T1000 (cell line): ENCODE data around the gene C21orf58.
A peak's percentile ranks its signal among the peaks of the same experiment; 100 is the strongest.
"Not testable (repeated sequence)": the region's sequence is repeated elsewhere in the genome, so short reads cannot be mapped to it uniquely, and the experiment has no call there.

Experiments
- DNase-seq: peaks from one replicate; lab custom pipeline; 2025; ENCODE audit warnings: mixed read lengths; lab: John Stamatoyannopoulos, UW

C21orf58 gene

DNA sequence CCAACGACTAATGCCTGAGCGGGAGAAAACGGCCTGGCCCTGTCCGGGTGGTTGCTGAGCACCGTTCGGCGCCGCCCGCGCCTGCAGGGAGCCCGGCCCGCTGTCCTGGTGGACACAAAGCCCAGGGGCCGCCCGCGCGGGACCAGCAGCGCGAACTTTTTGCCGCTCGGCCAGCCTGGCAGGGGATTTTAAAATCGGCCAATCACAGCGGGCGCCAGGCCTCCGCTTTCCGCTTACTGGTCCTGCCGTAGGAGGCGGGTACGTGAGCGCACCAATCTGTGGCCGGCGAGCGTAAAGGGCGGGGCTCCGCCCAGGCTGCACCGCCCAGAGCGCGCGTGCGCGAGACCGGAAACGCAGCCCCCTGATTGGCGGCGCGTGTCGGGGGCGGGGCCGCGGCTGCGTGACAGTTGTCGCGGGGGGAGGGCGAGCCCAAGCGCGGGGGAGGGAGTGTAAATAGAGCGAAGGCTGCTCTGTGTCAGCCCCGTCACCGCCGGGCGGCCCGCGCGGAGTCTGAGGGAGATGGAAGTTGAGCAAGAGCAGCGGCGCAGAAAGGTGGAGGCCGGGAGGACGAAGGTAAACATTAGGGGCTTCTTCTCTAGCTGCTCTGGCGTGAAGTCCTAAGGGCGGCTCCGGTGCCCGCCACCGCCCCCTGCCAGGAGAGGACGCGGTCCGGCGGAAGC is at the start of gene C21orf58, which contains the start of gene PCNT:
C21orf58 (minus strand) TSS at position 161 of the 680 bp plus-strand sequence. CDS start 1,132 bp downstream, outside the sequence.
PCNT (plus strand) TSS at position 447 of the 680 bp plus-strand sequence; CDS start at position 520, 73 bp downstream.
- peak; percentile 74 for DNase-seq

DNA sequence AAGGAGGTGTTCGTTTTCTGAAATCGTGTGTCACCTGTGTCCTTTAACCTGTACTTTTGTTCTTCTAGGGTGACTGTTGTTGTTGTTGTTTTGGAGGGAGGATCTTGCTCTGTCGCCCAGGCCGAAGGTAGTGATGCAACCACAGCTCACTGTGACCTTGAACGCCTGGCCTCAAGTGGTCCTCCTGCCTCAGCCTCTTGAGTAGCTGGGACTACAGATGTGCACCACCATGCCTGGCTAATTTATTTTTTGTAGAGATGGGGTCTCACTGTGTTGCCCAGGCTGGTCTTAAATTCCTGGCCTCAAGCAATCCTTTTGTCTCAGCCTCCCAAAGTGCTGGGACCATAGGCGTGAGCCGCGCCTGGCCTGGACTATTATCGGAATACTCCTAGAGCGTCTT is 49.3 kb upstream of the C21orf58 start:
- DNase-seq: not testable (repeated sequence)

DNA sequence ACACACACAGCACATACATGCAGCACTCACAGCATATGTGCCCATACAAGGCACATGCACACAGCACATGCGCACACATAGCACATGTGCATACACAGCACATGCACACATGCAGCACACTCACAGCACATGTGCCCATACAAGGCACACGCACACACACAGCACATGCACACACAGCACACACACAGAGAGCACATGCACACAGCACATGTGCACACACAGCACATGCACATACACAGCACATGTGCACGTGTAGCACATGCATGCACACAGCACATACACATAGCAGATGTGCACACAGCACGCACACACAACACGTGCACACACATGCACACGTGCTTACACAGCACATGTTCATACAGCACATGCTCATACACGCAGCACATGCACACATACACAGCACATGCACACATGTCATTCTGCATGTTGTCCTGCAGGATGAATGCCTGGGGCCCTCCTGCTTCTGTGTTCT is 48.4 kb upstream of the C21orf58 start:
- DNase-seq: no peak

DNA sequence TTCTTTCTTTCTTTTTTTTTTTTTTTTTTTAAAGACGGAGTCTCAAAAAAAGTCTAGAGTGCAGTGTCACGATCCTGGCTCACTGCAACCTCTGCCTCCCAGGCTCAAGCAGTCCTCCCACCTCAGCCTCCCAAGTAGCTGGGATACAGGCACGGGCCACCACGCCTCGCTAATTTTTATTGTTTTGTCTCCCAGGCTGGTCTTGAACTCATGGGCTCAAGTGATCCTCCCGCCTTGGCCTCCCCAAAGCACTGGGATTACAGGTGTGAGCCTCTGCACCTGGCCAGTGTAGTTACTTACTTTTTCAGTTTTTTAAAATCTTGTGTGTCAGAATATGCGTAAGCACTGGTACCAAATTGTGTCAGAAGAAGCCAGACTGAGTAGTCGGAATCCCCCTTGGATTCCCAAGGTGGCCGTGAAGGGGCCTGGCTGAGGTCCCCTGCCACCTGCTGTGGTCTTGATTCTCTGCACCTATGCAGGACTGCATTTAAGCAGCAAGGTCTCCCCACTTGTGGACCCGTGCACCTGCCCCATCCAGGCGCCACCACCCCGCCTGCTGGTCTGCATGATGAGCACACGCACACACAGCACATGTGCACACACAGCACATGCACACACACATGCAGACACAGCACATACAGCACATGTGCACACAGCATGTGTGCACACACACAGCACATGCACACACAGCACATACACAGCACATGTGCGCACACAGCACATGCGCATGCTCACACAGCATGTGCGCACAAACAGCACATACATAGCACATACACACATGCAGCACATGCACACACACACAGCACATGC is 47.7 kb upstream of the C21orf58 start:
- no peak for DNase-seq

DNA sequence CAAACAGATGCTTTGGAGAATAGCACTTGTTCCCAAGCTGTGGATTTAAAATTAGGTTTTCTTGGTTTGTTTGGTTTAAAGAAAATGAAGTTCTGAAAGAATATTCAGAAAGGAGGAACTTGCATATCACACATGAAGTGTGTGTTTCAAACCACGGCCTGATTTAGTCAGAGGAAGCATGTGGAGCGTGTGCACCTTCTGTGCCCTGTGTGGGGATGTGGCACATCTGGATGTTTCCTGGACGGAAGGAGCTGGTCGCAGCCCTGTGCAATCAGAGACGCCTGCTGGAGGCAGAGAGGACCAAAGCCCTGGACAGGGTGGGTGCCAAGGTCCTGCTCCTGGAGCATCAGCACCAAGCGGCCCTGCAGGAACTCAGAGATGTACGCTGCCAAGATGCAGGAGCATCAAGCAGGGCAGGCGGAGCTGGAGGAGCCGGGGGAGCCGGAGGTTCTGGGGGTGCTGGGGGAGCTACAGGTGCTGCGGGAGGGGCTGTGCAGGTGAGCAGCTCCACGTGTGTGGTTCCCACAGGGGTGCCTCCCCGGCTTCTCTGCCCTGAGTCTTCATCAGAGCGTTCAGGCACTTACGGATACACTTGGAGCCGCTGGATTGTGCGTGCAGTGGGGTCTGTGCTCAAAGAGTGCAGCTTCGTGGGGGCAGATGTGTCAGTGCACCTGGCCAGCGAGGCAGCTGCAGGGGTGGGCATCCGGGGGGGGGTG is 46.0 kb upstream of the C21orf58 start:
- no peak for DNase-seq

DNA sequence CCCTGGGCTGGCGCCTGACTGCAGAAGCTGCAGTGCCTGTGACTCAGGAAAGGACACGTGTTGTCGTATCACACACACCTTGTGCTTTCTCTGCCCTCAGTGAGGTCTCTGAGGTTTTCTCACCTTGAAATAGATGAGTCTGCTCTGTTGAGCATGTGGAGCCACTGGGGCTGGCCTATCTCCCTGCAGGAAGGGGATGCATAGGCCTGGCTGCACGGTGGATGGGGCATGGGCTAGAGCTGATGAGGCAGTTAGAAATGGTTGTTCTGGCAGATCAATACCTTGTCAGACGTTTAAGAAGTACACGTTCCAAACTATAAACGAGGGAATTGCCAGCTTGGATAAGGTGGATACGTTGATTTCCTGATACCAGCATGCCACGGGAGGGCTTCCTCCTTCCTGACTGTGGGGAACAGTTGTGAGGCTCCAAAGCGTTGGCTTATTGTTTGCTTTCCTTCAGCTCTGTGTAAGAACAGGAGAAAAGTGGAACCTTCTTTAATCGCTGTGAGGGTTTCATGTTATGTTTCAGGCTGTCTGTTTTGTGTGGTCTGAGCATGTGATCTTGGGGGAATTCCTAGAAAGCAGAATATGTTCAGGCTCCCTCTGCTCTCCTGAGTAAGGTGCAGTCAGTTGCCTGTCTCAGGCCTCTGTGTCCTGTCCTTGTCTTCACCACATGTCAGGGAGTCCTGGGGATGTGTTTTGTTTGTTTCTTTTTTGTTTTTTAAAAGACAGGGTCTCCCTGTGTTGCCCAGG is 45.0 kb upstream of the C21orf58 start:
- no peak for DNase-seq

DNA sequence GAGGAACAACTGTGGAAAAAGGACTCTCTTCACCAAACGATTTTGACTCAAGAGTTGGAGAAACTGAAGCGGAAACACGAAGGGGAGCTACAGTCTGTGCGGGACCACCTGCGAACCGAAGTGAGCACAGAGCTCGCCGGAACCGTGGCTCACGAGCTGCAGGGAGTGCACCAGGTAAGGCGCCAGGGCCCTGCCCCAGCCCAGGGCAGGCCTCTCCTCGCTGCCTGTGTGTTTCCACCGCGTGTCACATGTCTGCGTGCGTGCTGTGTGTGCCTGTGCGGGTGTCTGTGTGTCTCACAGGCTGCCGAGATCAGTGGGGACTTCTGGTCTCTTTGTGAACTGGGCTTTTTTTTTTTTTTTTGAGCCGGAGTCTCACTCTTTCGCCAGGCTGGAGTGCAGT is 43.3 kb upstream of the C21orf58 start:
- no peak for DNase-seq

DNA sequence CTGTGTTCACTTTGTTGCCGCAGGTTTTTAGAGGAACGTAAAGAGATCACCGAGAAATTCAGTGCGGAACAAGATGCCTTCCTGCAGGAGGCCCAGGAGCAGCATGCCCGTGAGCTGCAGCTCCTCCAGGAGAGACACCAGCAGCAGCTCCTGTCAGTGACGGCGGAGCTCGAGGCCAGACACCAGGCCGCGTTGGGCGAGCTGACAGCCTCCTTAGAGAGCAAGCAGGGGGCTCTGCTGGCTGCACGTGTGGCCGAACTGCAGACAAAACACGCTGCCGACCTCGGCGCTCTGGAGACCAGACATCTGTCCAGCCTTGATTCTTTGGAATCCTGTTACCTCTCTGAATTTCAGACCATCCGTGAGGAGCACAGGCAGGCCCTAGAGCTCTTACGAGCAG is 42.9 kb upstream of the C21orf58 start:
- no peak for DNase-seq

DNA sequence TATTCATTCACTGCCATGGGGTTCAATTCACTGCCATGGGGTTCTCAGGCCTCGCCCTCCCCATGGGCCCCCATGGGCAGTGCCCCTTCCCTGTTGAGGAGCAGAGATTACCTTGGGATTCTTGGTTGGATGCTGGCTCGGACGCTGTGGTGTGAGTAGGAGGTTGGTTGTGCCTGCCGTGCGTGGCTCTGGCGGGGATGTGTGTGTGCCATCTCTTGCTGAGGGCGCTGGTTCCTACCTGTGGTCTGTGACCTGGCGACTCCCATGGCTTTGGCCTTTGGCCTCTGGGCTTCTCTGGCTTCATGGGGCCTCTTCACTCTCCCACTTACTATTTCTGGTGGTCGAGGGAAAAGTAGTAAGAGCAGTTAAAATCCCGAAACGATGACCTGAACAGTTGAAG is 42.4 kb upstream of the C21orf58 start:
- no peak for DNase-seq

DNA sequence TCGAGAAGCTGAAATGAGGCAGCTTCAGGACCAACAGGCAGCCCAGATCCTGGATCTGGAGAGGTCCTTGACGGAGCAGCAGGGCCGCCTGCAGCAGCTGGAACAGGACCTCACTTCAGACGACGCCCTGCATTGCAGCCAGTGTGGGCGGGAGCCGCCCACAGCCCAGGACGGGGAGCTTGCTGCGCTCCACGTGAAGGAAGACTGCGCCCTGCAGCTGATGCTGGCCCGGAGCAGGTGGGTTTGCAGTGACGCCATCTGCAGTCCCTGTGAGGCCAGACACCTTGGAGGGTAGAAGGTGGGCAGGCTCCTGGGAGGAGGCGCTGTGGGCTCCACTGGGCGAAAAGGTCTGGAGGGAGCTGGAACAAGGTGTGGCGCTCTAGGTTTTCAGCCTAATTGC is 40.0 kb upstream of the C21orf58 start:
- DNase-seq: no peak

DNA sequence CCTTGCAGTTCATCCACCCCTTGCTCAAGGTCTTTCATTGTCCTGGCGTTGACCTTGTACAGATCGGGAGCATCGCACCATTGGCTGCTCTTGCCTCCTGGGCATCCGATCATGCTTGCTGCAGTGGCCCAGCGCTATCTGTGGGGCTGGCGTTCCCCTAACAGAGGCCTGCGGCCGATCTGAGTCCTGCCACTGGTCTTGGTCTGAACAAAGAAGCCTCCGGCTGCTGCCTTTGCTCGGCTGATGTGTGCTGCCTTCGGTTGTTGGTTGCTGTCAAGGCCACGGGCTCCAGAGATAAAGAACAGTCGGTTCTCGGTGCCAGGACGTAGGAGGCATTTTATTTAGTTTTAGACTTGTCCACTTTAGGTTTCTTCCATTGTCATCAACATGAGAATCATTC is 39.3 kb upstream of the C21orf58 start:
- DNase-seq: no peak

DNA sequence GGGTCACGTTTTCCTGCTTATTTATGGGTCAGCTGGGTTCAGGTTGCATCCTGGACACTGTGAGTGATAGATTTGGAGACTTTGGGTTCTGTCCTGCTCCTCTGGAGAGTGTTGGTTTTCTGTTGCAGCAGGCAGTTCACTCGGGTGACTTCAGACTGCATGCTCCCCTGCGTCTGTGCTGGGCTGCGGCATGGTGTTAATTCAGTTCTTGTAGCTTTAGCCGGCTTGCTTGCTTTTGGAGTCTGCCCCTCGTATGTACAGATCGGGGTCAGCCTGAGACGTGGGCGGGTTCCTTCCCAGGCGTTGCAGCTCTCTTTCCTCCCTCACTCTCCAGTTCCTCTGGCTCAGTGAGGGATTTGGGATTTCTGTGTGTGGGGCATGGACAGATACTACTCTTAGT is 38.3 kb upstream of the C21orf58 start:
- DNase-seq: no peak

DNA sequence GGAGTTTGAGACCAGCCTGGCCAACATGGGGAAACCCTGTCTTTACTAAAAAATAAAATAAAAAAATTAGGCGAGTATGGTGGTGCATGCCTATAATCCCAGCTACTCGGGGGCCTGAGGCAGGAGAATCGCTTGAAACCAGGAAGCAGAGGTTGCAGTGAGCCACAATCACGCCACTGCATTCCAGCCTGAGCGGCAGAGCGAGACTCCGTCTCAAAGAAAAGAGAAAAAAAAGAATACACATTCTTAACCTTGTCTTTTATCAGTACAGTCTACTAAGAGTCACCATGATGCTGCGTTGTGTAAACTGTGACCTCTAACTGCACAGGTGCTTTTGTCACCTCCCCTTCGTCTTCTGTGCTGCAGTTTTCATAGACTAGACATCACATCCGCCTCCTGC is 37.5 kb upstream of the C21orf58 start:
- no peak for DNase-seq

DNA sequence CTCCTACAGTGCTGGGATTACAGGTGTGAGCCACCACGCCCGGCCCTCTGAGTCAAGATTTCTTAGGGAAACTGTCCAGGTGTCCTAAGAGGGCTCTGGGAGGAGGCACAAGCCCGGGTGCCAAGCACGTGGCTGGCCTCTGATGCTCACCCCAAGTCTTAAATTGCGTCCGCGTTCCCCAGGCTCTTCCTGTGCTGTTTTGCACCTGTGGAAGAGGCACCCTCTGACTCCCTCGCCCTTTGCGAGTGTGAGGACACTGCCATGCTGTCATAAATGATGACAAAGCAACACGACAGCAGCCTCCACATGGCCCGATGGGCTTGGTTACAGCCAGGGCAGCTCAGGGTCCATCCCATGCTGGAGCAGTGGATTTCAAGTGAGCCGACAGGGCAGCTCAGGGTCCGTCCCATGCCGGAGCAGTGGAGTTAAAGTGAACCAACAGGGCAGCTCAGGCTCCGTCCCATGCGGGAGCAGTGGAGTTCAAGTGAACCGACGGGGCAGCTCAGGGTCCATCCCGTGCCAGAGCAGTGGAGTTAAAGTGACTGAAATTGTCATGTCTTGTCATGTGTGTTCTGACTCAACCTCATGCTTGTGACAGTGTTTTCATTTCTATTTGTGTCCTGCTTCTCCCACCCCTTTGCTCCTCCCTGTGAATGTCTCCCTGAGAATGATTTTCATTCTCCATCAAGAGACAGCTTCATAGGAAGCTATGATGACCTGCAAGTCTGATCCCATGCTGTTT is 34.2 kb upstream of the C21orf58 start:
- DNase-seq: no peak

DNA sequence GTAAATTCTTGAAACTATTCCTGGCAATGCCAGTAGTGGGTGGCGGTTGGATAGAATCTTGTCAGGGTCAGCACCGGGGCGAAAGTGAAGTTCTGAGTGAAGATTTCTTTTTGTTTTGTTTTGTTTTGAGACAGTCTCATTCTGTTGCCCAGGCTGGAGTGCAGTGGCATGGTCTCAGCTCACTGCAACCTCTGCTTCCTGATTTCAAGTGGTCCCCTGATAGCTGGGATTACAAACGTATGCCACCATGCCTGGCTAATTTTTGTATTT is 33.6 kb upstream of the C21orf58 start:
- DNase-seq: no peak

DNA sequence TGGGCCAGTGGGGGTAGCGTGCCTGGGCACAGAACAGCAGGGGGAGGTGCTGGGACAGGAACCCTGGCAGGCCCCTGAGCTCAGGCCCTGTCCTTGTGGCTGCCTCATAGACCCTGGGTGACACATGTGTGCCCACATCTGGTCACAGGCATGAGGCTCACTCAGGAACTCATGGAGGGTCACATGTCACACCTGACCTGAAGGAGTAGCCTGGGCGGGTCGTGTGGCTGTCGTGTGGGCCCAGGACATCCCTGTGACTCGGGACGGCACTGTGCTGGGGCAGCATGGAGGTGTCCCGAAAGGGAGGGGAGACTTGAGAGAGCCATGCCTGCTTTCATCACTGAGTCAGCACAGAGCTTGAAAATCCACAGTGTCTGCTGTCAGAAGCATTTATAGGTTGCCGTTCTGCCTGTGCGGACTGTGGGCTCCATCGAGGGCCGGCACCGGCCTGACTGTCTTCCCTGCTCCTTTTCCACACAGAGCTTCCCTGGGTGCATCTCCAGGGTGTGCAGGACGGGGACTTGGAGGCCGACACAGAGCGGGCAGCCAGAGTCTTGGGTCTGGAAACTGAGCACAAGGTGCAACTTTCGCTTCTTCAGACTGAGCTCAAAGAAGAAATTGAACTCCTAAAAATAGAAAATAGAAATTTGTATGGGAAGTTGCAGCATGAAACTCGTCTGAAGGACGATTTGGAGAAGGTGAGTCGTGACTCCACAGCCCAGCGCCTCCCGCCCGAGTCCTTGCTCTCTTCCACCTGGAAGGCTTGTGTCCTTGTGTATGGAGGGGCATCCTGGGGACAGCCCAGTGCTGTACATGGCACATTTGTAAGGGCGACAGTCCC is 33.0 kb upstream of the C21orf58 start:
- DNase-seq: no peak

DNA sequence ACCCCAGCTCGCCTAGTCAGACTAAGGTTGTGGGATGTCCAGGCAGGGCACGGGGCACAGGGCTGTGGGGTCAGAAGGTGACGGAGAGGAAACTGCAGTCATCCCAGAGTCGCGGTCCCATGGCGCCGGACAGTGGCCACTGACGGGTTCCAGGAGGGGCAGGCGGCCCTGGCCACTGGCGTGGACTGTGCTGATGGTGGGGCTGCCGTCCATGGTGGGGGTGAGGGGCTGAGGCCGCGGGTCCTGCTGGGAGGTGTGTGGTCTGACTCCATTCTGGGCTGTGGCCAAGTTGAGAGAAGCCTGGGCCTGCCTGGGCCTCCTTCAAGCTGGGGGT is 32.3 kb upstream of the C21orf58 start:
- no peak for DNase-seq

DNA sequence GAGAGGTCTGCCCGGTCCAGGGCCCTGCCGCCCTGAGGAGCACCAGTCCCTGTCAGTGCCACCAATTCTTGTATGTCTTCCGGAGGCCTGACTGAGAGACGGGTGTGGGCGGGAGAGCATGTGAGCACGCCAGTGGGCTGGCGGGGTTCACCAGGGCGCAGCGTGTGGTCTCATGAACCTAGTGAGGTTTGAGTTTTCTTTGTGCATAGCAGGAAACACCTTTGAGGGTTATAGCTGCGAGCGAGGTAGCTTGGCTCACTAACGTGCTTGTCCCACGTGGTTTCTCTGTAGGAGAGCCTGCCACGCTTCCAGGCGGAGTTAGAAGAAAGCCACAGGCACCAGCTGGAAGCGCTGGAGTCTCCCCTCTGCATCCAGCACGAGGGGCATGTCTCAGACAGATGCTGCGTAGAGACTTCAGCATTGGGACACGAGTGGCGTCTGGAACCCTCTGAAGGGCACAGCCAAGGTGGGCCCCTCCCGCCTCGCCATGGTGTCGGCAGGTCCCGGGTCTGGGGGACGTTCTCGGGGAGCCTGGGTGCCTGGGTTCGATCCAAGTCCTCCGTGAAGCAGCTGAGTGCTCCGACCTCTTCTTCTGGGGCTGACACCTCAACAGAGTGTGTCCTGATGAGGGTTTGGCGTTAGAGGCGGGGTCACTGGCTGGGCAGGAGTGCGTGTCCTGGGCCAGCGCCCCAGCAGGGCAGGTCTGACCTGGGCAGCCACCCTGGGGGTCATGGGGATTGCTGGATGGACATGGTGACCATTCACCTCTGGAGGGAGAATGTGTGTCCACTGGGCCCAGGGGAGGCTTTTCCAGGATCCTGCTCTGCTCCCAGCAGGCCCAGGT is 31.7 kb upstream of the C21orf58 start:
- DNase-seq: no peak

DNA sequence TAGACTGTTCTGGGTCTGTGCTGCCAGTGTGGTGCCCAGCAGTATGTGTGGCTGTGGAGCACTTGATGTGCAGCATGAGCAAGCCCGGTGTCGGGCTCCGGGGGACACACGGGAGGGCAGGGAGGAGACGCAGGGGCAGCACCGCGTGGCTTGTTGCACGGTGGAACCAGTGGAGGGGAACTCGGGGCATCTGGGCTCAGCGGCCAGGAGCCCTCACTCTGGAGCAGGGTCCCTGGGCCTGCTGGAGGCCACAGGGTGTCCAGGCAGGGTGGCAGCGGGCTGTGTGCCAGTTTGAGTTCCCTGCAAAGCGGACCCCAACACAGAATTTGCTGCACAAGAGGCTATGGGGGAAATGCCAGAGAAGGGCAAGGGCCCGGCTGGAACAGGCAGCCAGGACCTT is 30.8 kb upstream of the C21orf58 start:
- DNase-seq: no peak

DNA sequence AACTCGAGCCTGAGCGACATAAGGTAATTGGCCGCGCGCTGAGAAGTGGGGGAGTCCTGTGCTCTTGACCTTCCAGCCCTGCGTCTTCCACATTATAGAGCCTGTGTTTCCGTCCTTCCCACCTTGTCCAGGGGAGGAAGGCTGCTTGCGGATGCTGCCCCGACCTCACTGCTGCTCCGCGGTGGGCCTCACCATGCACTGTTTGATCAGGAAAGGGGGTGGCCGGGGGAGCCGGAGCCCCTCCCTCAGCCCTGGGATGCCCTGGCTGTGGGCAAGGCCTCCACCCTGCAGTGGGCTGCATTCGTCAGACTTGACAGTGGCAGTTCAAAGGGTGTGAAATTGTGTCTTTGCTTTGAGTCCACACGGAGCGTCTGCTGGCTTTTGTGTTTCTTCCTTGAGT is 30.4 kb upstream of the C21orf58 start:
- no peak for DNase-seq
